Testis (tissue), 3 donors: ENCODE results near the gene ZNF423. TPM values are rescaled to one million over a fixed set of nuclear protein-coding genes. Genes with fewer than 3 reads are reported as not detected.

Source experiments
- DNase-seq: peaks from one replicate; pipeline ENCODE4 v3.0.0-alpha.2; 2019
- H3K27ac ChIP-seq, 2 donors: fragments of 200-600 bp; sonication (generic); one replicate each; pipeline ENCODE4 v1.5.1; 2019
- H3K27me3 ChIP-seq: fragments of 200-600 bp; sonication (generic); one replicate; pipeline ENCODE4 v1.5.1; 2019
- H3K36me3 ChIP-seq: fragments of 200-600 bp; sonication (generic); one replicate; pipeline ENCODE4 v1.5.1; 2017; ENCODE audit warnings: low read depth; ENCODE audit errors: missing control alignments
- H3K4me1 ChIP-seq: fragments of 200-600 bp; sonication (generic); one replicate; pipeline ENCODE4 v1.5.1; 2019
- H3K4me3 ChIP-seq, 2 donors: fragments of 200-600 bp; sonication (generic); one replicate each; pipeline ENCODE4 v1.5.1; 2017 to 2019
- H3K9me3 ChIP-seq: fragments of 200-600 bp; sonication (generic); one replicate; pipeline ENCODE4 v1.5.1; 2017
- CTCF ChIP-seq, 3 experiments: fragments of 450-650 bp in 2 of 3; fragments of 200-600 bp in 1 of 3; sonication (generic) in 1 of 3; IDR thresholded peaks; one replicate each; pipeline ENCODE4 v1.5.1; 2016 to 2019; ENCODE audit warnings: antibody characterized with exemption in 3 of 3, mild to moderate bottlenecking in 2 of 3, moderate library complexity in 1 of 3
- POLR2A ChIP-seq: fragments of 450-650 bp; IDR thresholded peaks from one replicate; pipeline ENCODE4 v1.6.1; 2017; ENCODE audit warnings: antibody characterized with exemption, mild to moderate bottlenecking, moderate library complexity
- WGBS, 2 donors: methylation state at CpG; one replicate each; pipeline ENCODE4 v1.1.5; 2018; 5-methylcytosine and 5-hydroxymethylcytosine counted together
- intact Hi-C: fragments of 100-400 bp; cut with DNase I; formaldehyde crosslinking; loops from one replicate; pipeline ENCODE4 v1.15.1; 2023; ENCODE audit warnings: low total_unique reads
- polyA plus RNA-seq: library from polyadenylated mRNA; stranded (reverse); fragments of 350-450 nt; fragmentation: Illumina TruSeq; extraction: RNeasy Lipid Tissue Mini Kit (QIAGEN cat#74804); gene quantifications from one replicate; pipeline ENCODE4 v1.2.3, GENCODE V29; 2014; ENCODE audit warnings: low read depth, low replicate concordance; ENCODE audit not compliant: insufficient read depth
- total RNA-seq, 2 donors: library from RNA; depleted of rRNA; stranded (reverse); fragments of >200 nt; gene quantifications; one replicate each; pipeline ENCODE4 v1.2.3, GENCODE V29; 2016

The ZNF423 gene
- total and polyA plus RNA-seq, 3 donors from 2014 or later, result 8.9 to 19.0 (median 12.1) TPM

GRCh38 chr16:49531931-49532840, 323.7 kb downstream of the ZNF423 start:
- H3K27ac ChIP-seq, result no peak overlapping the region
- 75 to 86% methylated on average over 22 of the region's 22 CpGs for WGBS, 2 donors
- H3K9me3 ChIP-seq, result no peaks in the 10 kb centered on the region
- intact Hi-C loops, result no loop called here
- H3K4me3 ChIP-seq, result no peak overlapping the region
- H3K27me3 ChIP-seq, result no peaks in the 10 kb centered on the region
- H3K36me3 ChIP-seq, result no peaks in the 10 kb centered on the region
- no peak for TF ChIP-seq POLR2A
- TF ChIP-seq CTCF (IDR thresholded peaks at IDR 0.05), result no peak
- peaks cover 8% of the 10 kb centered on the region for H3K4me1 ChIP-seq
- DNase-seq, result no peak

GRCh38 chr16:49531425-49531824, 324.5 kb downstream of the ZNF423 start:
- Histone ChIP-seq H3K4me3 (no peak overlapping the region), H3K9me3 (no peaks in the 10 kb centered on the region), H3K36me3 (no peaks in the 10 kb centered on the region), H3K27ac (no peak overlapping the region), H3K4me1 (peaks cover 8% of the 10 kb centered on the region), H3K27me3 (no peaks in the 10 kb centered on the region)
- WGBS, 2 donors, result 90 to 92% methylated on average over 3 of the region's 3 CpGs
- intact Hi-C loops, result no loop called here
- TF ChIP-seq CTCF (IDR thresholded peaks at IDR 0.05), result no peak
- TF ChIP-seq POLR2A, result no peak
- DNase-seq, result no peak

GRCh38 chr16:49530427-49530970, 325.4 kb downstream of the ZNF423 start:
- Histone ChIP-seq H3K36me3 (no peaks in the 10 kb centered on the region), H3K27me3 (no peaks in the 10 kb centered on the region), H3K27ac (no peak overlapping the region), H3K9me3 (no peaks in the 10 kb centered on the region), H3K4me1 (peaks cover 8% of the 10 kb centered on the region), H3K4me3 (no peak overlapping the region)
- DNase-seq, result no peak
- 77% methylated on average over 10 to 11 of the region's 11 CpGs for WGBS, 2 donors
- intact Hi-C loops, result no loop called here
- TF ChIP-seq CTCF (IDR thresholded peaks at IDR 0.05), result no peak
- TF ChIP-seq POLR2A, result no peak

- DNase-seq, result no peak
- TF ChIP-seq POLR2A, result no peak
- TF ChIP-seq CTCF (IDR thresholded peaks at IDR 0.05), result no peak
- intact Hi-C loops, result no loop called here
- Histone ChIP-seq H3K4me3 (no peak overlapping the region), H3K4me1 (peaks cover 17% of the 10 kb centered on the region), H3K9me3 (no peaks in the 10 kb centered on the region), H3K27ac (no peak overlapping the region), H3K27me3 (no peaks in the 10 kb centered on the region), H3K36me3 (no peaks in the 10 kb centered on the region)
- 83 to 85% methylated on average over 10 to 13 of the region's 14 CpGs for WGBS, 2 donors
These were observed 326.4 kb downstream of the ZNF423 start for GRCh38 chr16:49529411-49530045.
